ENCODE data around the gene ZBTB7C.

ZBTB7C gene

GRCh38 chr18:48167897-48168253, 241.3 kb downstream of the ZBTB7C start:
- no peak for DNase-seq (ENCODE audit: low read depth in 2 of 2)

- no peak for DNase-seq (ENCODE audit: low read depth in 2 of 2)
Observed at GRCh38 chr18:48166336-48166875, 242.8 kb downstream of the ZBTB7C start.

GRCh38 chr18:48165111-48165866, 243.9 kb downstream of the ZBTB7C start:
- DNase-seq (ENCODE audit: low read depth in 2 of 2): no peak

DNA sequence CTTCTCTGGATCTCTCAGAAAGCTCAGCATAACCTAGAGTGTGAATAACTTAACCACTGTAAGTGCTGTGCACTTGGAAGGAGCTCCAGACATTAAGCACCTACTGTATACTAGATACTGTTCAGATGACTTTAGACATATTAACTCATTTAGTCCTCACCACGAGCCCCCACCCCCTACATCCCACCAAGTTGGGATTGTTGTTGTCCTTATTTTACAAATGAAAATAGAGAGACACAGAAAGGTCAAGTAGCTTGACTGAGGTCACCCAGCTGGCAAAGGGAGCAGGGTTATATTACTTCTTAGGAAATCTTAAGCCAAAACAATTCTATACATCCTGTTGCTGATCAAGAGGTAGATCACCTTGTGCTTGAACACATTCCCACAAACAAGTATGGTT, 244.5 kb downstream of the ZBTB7C start:
- no peak for DNase-seq (ENCODE audit: low read depth in 2 of 2)

- no peak for DNase-seq (ENCODE audit: low read depth in 2 of 2)
Observed at GRCh38 chr18:48164116-48164515, 245.1 kb downstream of the ZBTB7C start.

GRCh38 chr18:48163738-48164115, 245.5 kb downstream of the ZBTB7C start:
- DNase-seq (ENCODE audit: low read depth in 2 of 2): no peak

GRCh38 chr18:48162956-48163737, 246.0 kb downstream of the ZBTB7C start:
- DNase-seq (ENCODE audit: low read depth in 2 of 2): no peak

DNA sequence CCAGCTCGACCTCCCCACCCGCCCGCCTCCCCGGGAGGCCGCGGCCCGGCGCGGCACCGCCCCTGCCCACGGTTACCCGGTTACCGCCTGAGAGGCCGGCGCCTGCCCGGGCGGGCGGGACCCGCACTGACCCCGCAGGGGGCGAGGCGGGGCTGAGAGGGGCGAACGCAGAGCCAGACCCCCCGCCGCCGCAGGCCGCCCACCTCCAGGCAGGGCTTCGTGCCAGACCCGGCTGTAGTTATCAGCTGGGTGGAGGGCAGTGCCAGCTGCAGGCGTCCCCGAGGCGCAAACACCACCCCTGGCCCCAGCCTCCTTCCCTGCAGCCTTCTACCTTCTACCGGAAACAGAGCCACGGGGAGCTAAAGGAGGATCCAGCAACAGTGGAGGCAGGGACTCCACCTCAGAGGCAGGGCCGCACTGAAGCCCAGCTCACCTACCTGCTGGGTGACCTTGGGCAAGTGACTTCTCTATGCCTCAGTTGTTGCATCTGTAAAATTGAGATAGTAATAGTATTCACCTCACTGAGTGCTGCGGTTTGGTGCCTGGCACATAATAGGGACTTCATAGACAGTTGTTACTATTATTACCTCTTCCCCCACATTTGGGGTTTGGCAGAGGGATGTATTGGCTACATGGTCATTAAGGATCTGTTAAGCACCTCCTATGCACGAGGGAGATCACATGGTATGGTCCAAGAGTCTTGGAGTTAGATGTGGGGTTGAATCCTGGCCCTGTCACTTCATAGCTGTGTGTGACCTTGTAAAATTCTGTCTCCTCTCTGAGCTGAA, 247.1 kb downstream of the ZBTB7C start:
- no peak for DNase-seq (ENCODE audit: low read depth in 2 of 2)

DNA sequence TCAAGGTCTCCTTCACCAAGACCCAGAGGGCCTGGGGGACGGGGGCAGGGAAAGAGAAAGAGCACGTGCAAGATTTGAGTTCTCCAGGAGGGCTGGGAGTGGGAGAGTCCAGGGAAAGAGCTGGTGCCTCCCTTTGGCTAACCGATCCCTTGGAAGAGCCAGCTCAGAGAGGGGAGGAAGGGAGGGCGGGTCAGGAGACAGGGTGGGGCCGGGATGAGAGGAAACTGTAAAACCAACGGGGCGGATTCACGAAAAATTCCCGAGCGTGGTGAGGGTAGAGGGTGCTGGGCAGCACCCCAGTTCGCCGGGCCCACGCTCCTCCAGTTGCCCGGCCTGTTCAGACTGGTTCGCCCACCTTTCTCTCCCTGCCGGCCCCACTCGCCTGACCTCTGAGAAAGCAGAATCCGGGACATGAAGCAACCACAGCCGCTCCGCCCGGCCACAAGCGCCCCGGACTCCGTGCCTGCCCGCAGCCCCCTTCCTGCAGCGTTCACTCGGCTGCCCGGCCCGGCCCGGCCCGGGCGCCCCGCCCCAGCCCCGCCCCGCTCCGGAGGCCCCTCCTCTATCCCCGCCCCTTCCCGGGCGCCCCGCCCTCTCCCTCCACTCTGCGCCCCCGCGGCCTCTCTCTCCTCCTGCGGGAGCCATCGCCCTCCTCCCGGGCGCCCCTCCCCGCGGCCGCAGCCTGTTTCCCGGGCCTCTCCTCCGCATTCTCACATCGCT, 247.8 kb downstream of the ZBTB7C start:
- peak; percentile 38 to 63 for DNase-seq (ENCODE audit: low read depth in 2 of 2)

DNA sequence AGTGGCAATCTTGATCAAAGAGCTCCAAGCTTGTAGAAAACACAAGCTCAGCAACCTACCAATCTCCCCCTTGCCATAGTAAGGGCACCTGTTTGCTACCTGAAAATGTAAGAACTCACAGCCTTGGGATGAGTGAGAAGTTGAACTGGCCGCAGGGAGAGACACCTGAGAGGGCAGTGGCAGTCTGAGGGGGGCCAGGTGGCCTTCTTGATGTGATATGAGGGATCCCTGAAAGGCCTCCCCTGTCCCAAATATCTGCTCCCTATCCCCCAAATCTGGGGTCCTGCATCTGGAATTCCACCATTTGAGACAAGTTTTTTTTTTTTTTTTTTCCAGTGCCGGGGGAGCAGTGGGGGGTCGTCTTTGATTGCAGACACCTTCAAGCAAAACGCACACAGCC, 248.6 kb downstream of the ZBTB7C start:
- no peak for DNase-seq (ENCODE audit: low read depth in 2 of 2)

GRCh38 chr18:48159816-48160215, 249.4 kb downstream of the ZBTB7C start:
- DNase-seq (ENCODE audit: low read depth in 2 of 2): no peak

GRCh38 chr18:48158721-48159120, 250.5 kb downstream of the ZBTB7C start:
- DNase-seq (ENCODE audit: low read depth in 2 of 2): no peak

DNA sequence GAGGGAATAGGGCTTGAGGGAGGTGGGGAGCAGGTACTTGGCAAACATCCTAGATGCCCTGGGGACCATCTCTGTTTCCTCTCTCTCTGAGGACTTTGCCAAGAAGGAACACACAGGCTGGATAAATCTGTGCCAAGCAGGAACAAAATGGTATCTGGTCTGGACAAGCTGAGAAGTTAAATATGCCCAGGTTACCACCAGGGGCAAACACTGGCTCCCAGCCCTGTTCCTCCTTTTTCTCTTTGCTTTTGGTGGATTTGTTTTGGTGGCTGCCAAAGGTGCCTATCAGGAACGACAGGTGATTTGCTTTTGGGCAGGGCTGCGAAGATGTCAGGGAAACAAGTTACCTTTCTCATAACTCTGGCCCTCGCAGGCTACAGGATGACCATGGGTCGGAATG, 251.2 kb downstream of the ZBTB7C start:
- DNase-seq (ENCODE audit: low read depth in 2 of 2): no peak

DNA sequence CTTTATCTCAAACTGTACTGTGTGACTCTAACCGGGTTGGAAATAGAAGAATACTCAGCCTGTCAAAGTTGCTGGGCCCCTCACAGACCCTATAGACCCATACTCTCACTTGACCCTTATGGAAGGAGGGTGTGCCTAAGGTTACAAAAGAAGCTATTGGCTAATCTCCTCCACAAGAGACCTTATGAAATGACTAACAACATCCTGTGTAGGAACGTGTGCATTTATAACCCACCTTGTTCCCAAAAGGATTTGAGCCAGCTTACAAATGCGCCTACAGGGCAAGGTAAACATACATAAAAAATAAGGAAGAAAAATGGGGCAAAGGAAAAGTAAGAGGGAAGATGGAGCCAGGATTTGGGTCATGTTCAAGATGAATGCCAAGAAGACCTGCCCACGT, 253.3 kb downstream of the ZBTB7C start:
- no peak for DNase-seq (ENCODE audit: low read depth in 2 of 2)

- DNase-seq (ENCODE audit: low read depth in 2 of 2): no peak
Observed at GRCh38 chr18:48154828-48155227, 254.4 kb downstream of the ZBTB7C start.

DNA sequence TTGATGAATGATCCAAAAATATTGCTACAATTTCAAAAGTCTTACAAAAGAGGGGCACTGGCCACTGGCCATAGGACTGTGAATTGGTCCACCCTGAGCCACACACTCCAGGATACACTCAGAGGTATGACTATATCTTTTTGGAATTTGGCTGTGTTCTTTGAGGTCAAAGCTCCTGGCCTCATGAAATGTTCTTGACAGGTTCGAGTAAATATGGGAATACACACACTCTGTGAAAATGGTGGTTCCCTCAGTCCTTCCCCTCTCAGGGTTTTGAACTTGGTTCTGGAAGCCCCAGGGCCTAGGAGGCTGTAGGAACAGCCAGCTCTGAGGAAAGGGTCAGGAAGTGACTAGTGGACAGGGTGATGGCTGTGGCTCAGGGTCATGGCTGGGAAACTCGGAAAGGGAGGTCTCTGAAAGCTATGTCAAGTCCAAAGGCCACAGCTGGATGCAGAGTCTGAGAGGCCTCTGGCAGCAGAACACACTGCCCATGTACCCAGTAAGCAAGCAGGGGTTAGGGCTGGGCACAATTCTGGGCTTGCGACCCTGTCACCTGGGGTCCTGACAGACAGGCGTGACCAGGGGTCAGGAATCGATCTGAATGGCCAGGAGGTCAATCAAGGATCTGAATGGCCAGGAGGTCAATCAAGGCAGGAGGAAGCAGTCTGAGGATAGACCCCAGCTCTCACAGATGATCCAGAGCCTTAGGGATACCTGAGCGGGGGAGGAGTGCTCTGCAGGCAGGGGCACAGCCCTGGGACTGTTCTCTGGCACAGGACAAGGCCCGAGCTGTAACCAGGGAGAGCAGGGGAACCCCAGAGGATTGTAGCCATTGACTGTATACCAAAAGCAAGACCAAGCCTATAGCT, 255.3 kb downstream of the ZBTB7C start:
- no peak for DNase-seq (ENCODE audit: low read depth in 2 of 2)

- DNase-seq (ENCODE audit: low read depth in 2 of 2): no peak
Observed at GRCh38 chr18:48152549-48152948, 256.6 kb downstream of the ZBTB7C start.

DNA sequence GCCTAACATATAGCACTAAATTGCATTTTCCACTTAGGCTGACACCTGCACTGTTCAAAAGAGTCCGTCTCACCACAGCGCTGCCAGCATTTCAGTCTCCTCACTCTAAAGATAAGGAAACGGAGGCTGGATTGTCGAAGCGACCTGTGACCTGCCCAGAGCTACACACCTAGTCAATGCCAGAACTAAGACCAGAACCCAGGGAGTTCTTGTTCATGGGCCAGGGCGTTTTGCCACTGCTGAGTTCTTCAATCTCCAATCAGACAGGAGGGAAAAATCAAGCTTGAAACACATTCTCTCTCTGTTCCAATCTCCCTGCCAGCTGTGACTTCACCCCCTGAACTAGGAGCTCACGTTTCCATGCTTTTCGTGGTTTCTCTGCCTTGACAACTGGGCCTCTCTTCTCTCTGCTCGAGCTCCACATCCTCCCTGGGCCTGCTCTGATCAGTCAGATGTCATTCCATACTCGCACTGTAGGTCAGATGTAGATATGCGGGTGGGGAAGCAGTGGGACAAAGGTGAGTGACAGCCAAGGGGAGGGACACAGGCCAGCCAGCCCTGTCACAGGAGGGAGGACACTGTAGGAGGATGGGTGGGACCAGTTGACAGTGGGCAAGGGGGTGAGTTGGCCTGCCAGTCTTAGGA, 257.6 kb downstream of the ZBTB7C start:
- no peak for DNase-seq (ENCODE audit: low read depth in 2 of 2)

- DNase-seq (ENCODE audit: low read depth in 2 of 2): no peak
Observed at GRCh38 chr18:48149020-48149685, 260.0 kb downstream of the ZBTB7C start.

GRCh38 chr18:48142994-48143393, 266.2 kb downstream of the ZBTB7C start:
- DNase-seq (ENCODE audit: low read depth in 2 of 2): no peak

Measured in stimulated activated CD4-positive, alpha-beta T cell treated with anti-CD3 and anti-CD28 coated beads, Interleukin-4, amount 100 ng/mL, for 48 hours (primary cell).